Endodermal cell (in vitro differentiated cells): ENCODE measurements around the gene STXBP4. TPM values are rescaled to one million over a fixed set of nuclear protein-coding genes. Genes with fewer than 3 reads are reported as not detected.

Source experiments
- DNase-seq: peaks from one replicate; pipeline ENCODE4 v3.0.0-alpha.2; 2017
- H3K27ac ChIP-seq: 2 replicates; pipeline ENCODE4 v1.5.1; 2013; ENCODE audit warnings: mild to moderate bottlenecking, low read depth, low read length, moderate library complexity
- H3K27me3 ChIP-seq: 2 replicates; pipeline ENCODE4 v1.6.1; 2013; ENCODE audit warnings: mild to moderate bottlenecking, low read length, moderate library complexity; ENCODE audit not compliant: insufficient read depth, control insufficient read depth, poor library complexity, severe bottlenecking
- H3K36me3 ChIP-seq: 2 replicates; pipeline ENCODE4 v1.7.0; 2013; ENCODE audit warnings: mild to moderate bottlenecking, low read length, moderate library complexity; ENCODE audit not compliant: control insufficient read depth, insufficient read depth
- H3K4me1 ChIP-seq: one replicate; pipeline ENCODE4 v1.7.0; 2013; ENCODE audit warnings: low read length; ENCODE audit not compliant: control insufficient read depth, insufficient read depth
- H3K4me3 ChIP-seq: 2 replicates; pipeline ENCODE4 v1.5.1; 2013; ENCODE audit warnings: mild to moderate bottlenecking, low read length, moderate library complexity
- H3K9ac ChIP-seq: 2 replicates; pipeline ENCODE4 v1.6.1; 2013; ENCODE audit warnings: mild to moderate bottlenecking, low read length, moderate library complexity; ENCODE audit not compliant: poor library complexity, severe bottlenecking; ENCODE audit errors: extremely low read depth
- H3K9me3 ChIP-seq: 2 replicates; pipeline ENCODE4 v1.6.1; 2013; ENCODE audit warnings: mild to moderate bottlenecking, low read length, moderate library complexity; ENCODE audit not compliant: control insufficient read depth
- H3K27ac Mint-ChIP-seq: 2 replicates; pipeline ENCODE4 v1.8.0; 2020; ENCODE audit warnings: mixed read lengths
- H3K27me3 Mint-ChIP-seq: 2 replicates; pipeline ENCODE4 v1.8.0; 2021; ENCODE audit warnings: mild to moderate bottlenecking, mixed read lengths; ENCODE audit not compliant: insufficient read depth
- H3K36me3 Mint-ChIP-seq: 2 replicates; pipeline ENCODE4 v1.8.0; 2020; ENCODE audit warnings: low read depth, mixed read lengths
- H3K4me1 Mint-ChIP-seq: 2 replicates; pipeline ENCODE4 v1.8.0; 2020; ENCODE audit warnings: mixed read lengths
- H3K4me3 Mint-ChIP-seq: 2 replicates; pipeline ENCODE4 v1.8.0; 2020; ENCODE audit warnings: mild to moderate bottlenecking, moderate library complexity, mixed read lengths
- H3K9me3 Mint-ChIP-seq: 2 replicates; pipeline ENCODE4 v1.8.0; 2020; ENCODE audit warnings: mild to moderate bottlenecking, mixed read lengths
- CTCF ChIP-seq: fragments of 200-600 bp; sonication (generic); conservative IDR thresholded peaks from 2 replicates; pipeline ENCODE4 v1.5.0; 2021; ENCODE audit warnings: antibody characterized with exemption, mild to moderate bottlenecking
- WGBS, 2 experiments: methylation state at CpG; one replicate each; pipeline versions ENCODE4 v1.1.5 to v1.1.7; 2013; ENCODE audit warnings: missing lambda C conversion rate in 2 of 2, mixed read lengths in 1 of 2; ENCODE audit not compliant: insufficient coverage in 1 of 2, insufficient read length in 1 of 2; 5-methylcytosine and 5-hydroxymethylcytosine counted together
- long read RNA-seq, 4 experiments: library from polyadenylated mRNA in 2 of 4; library from RNA in 1 of 4; library from capped mRNA in 1 of 4; stranded (forward) in 3 of 4; unstranded in 1 of 4; transcript quantifications; one replicate each; pipeline ENCODE4 v2.0.0, GENCODE V29; 2020 to 2021; ENCODE audit warnings: inconsistent platforms in 1 of 4
- polyA plus RNA-seq, 2 experiments: library from polyadenylated mRNA; stranded (reverse); fragments of 50-300 nt; gene quantifications; one replicate each; pipeline ENCODE4 v1.2.3, GENCODE V29; 2013
- total RNA-seq, 2 donors: library from RNA; stranded (reverse); fragmentation: NEBNext Ultra II Directional in 1 of 2; extraction: Animal tissue kit (Norgen Biotek cat#: 25700) in 1 of 2; gene quantifications; 2 replicates in 1 of 2; 3 replicates in 1 of 2; pipeline ENCODE4 v1.2.1, GENCODE V29; 2021

STXBP4 gene
- 10 to 100 TPM; 15.5 to 18.0 TPM for total RNA-seq
- polyA plus RNA-seq (2013, experiment 1 of 2): 9.2 TPM
- polyA plus RNA-seq (2013, experiment 2 of 2): 10.4 TPM
- long read RNA-seq, experiment 1, partial matches to known transcripts: 0 of 4 reads
- long read RNA-seq, experiment 1, other reads (novel, unspliced or antisense): 4 of 4 reads
- long read RNA-seq, experiment 2, full-length matches to known transcripts: 4 of 11 reads
- long read RNA-seq, experiment 2, partial matches to known transcripts: 1 of 11 reads
- long read RNA-seq, experiment 2, other reads (novel, unspliced or antisense): 6 of 11 reads
- long read RNA-seq, experiment 3, full-length matches to known transcripts: 11 of 27 reads
- long read RNA-seq, experiment 3, partial matches to known transcripts: 3 of 27 reads
- long read RNA-seq, experiment 3, other reads (novel, unspliced or antisense): 13 of 27 reads
- long read RNA-seq, experiment 4, full-length matches to known transcripts: 2 of 8 reads
- long read RNA-seq, experiment 4, partial matches to known transcripts: 3 of 8 reads
- long read RNA-seq, experiment 4, other reads (novel, unspliced or antisense): 3 of 8 reads

DNA sequence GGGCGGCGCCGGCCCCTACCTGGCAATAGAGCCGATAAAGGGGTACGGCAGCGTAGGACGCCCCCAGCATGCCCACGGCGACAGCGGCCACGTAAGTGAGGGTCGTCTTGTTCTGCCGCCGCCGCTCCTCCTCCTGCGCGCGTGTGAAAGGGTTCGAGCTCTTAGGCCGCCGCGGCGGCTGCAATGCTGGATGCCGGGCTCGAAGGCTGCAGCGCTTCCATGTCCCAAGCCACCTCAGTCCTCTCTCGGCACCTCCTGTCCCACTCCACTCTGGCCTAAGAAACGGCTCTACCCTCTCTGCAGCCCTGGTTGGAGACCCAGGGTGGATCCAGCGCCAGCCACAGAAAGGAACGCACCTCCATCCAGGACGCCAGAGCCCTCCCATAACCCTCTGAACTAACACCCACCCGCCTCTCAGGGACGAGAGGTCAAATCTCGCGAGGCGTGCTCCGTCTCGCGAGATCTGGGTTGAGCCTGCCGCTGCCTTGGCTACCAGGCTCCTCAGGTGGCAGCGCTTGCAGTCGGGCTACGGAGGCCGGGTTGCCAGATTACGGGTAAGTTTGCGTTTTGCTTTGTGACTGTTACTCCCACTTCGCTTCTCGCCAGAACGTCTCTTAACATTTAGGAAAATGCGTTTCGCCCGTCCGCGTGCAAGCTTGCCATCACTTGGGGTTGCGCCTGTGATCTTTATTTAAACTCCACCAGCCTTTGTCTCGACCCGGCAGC, at the start of gene STXBP4, which contains the start of gene COX11:
TSS of gene STXBP4 (plus strand) at position 504 of the 726 bp plus-strand sequence. CDS start 17,455 bp downstream, outside the sequence.
TSS of gene COX11 (minus strand) at position 393 of the 726 bp plus-strand sequence. CDS start at position 385, 8 bp downstream.
- peaks cover 28% of the 10 kb centered on the region for H3K36me3 Mint-ChIP-seq
- Histone ChIP-seq H3K9me3 (no peaks in the 10 kb centered on the region), H3K9ac (peak within 1 kb of the TSS; percentile 91), H3K27me3 (no peaks in the 10 kb centered on the region), H3K4me1 (peaks cover 3% of the 10 kb centered on the region), H3K27ac (peak within 1 kb of the TSS; percentile 83), H3K4me3 (peak within 1 kb of the TSS; percentile 99), H3K36me3 (peaks cover 32% of the 10 kb centered on the region)
- H3K9me3 Mint-ChIP-seq: no peaks in the 10 kb centered on the region
- H3K4me3 Mint-ChIP-seq: no peak within 1 kb of the TSS
- H3K27ac Mint-ChIP-seq: no peak within 1 kb of the TSS
- no peaks in the 10 kb centered on the region for H3K27me3 Mint-ChIP-seq
- peak; percentile 99 for DNase-seq
- H3K4me1 Mint-ChIP-seq: peaks cover 22% of the 10 kb centered on the region
- 0% methylated on average over 19 to 57 of the region's 57 CpGs for WGBS, 2 experiments
- TF ChIP-seq CTCF: peak; percentile 69

- peaks cover 8% of the 10 kb centered on the region for H3K4me1 Mint-ChIP-seq
- H3K4me3 Mint-ChIP-seq: no peak overlapping the region
- TF ChIP-seq CTCF: no peak
- Histone ChIP-seq H3K36me3 (peaks cover 59% of the 10 kb centered on the region), H3K9me3 (peaks cover 17% of the 10 kb centered on the region), H3K9ac (no peak overlapping the region), H3K4me3 (no peak overlapping the region), H3K27me3 (no peaks in the 10 kb centered on the region), H3K27ac (no peak overlapping the region), H3K4me1 (no peaks in the 10 kb centered on the region)
- no peaks in the 10 kb centered on the region for H3K27me3 Mint-ChIP-seq
- peak overlapping the region; percentile 8 for H3K27ac Mint-ChIP-seq
- H3K36me3 Mint-ChIP-seq: peaks cover 69% of the 10 kb centered on the region
- H3K9me3 Mint-ChIP-seq: peaks cover 18% of the 10 kb centered on the region
- DNase-seq: no peak
Measured at GRCh38 chr17:54919425-54919824, 49.1 kb upstream of the STXBP4 start.

- H3K9me3 Mint-ChIP-seq: peaks cover 16% of the 10 kb centered on the region
- 99 to 100% methylated on average over 2 to 6 of the region's 6 CpGs for WGBS, 2 experiments
- no peak overlapping the region for H3K9ac ChIP-seq
Measured at GRCh38 chr17:54920819-54921218, 47.7 kb upstream of the STXBP4 start.

More at GRCh38 chr17:54920819-54921218, 47.7 kb upstream of the STXBP4 start:
- H3K9me3 ChIP-seq: peaks cover 14% of the 10 kb centered on the region
- no peak for TF ChIP-seq CTCF
- no peak overlapping the region for H3K4me3 ChIP-seq
- Mint-ChIP-seq H3K4me3 (no peak overlapping the region), H3K4me1 (peaks cover 15% of the 10 kb centered on the region), H3K27me3 (no peaks in the 10 kb centered on the region), H3K36me3 (peaks cover 68% of the 10 kb centered on the region), H3K27ac (peak overlapping the region; percentile 61)
- H3K4me1 ChIP-seq: no peaks in the 10 kb centered on the region
- no peak overlapping the region for H3K27ac ChIP-seq
- H3K36me3 ChIP-seq: peaks cover 45% of the 10 kb centered on the region
- H3K27me3 ChIP-seq: no peaks in the 10 kb centered on the region
- no peak for DNase-seq
